GM23338 (cell line): ENCODE data around the gene CNTNAP2. TPM values are rescaled to one million over a fixed set of nuclear protein-coding genes. Genes with fewer than 3 reads are reported as not detected.
A peak's percentile ranks its signal among the peaks of the same experiment; 100 is the strongest.

Experiments used
- ATAC-seq: fragments of 200-7000 bp; cut with Tn5 transposase; 3 replicates; pipeline ENCODE4 v1.9.1; 2020
- DNase-seq: peaks from one replicate; pipeline ENCODE4 v3.0.0-alpha.2; 2015; ENCODE audit warnings: low spot score
- H2AFZ ChIP-seq: fragments of 200-600 bp; sonication (generic); 2 replicates; pipeline ENCODE4 v1.8.0; 2016; ENCODE audit warnings: antibody characterized with exemption, mild to moderate bottlenecking, moderate library complexity
- H3F3A ChIP-seq: fragments of 200-600 bp; sonication (generic); replicated peaks from 2 replicates; pipeline ENCODE4 v1.8.0; 2017; ENCODE audit warnings: antibody characterized with exemption, mixed run types, low read depth
- H3K27ac ChIP-seq: fragments of 200-600 bp; sonication (generic); 2 replicates; pipeline ENCODE4 v1.6.1; 2016; ENCODE audit warnings: low read depth
- H3K27me3 ChIP-seq: fragments of 200-600 bp; sonication (generic); 2 replicates; pipeline ENCODE4 v1.8.0; 2016; ENCODE audit warnings: mild to moderate bottlenecking, mixed run types, moderate library complexity; ENCODE audit not compliant: insufficient read depth
- H3K36me3 ChIP-seq: fragments of 200-600 bp; sonication (generic); 2 replicates; pipeline ENCODE4 v1.8.0; 2016; ENCODE audit warnings: mild to moderate bottlenecking; ENCODE audit not compliant: insufficient read depth
- H3K4me1 ChIP-seq: fragments of 200-600 bp; sonication (generic); 2 replicates; pipeline ENCODE4 v1.8.0; 2016; ENCODE audit warnings: mild to moderate bottlenecking, moderate library complexity; ENCODE audit not compliant: insufficient read depth
- H3K4me2 ChIP-seq: fragments of 200-600 bp; sonication (generic); 2 replicates; pipeline ENCODE4 v1.7.1; 2017; ENCODE audit warnings: mixed run types
- H3K4me3 ChIP-seq: fragments of 200-600 bp; sonication (generic); 2 replicates; pipeline ENCODE4 v1.6.1; 2016; ENCODE audit warnings: mixed run types
- H3K79me2 ChIP-seq: fragments of 200-600 bp; sonication (generic); replicated peaks from 2 replicates; pipeline ENCODE4 v1.8.0; 2017; ENCODE audit warnings: mild to moderate bottlenecking; ENCODE audit not compliant: insufficient read depth
- H3K9me2 ChIP-seq: fragments of 200-600 bp; sonication (generic); 2 replicates; pipeline ENCODE4 v1.8.0; 2017; ENCODE audit not compliant: insufficient read depth
- H4K20me1 ChIP-seq: fragments of 200-600 bp; sonication (generic); replicated peaks from 2 replicates; pipeline ENCODE4 v1.8.0; 2017; ENCODE audit warnings: mild to moderate bottlenecking; ENCODE audit not compliant: insufficient read depth
- H3K27ac Mint-ChIP-seq: 2 replicates; pipeline ENCODE4 v1.8.0; 2020; ENCODE audit warnings: inconsistent platforms, mild to moderate bottlenecking, moderate library complexity, mixed read lengths
- H3K27me3 Mint-ChIP-seq: 3 replicates; pipeline ENCODE4 v1.8.0; 2022; ENCODE audit warnings: low read depth, mild to moderate bottlenecking, moderate library complexity, mixed read lengths, inconsistent platforms; ENCODE audit not compliant: insufficient read depth, poor library complexity
- H3K36me3 Mint-ChIP-seq: 3 replicates; pipeline ENCODE4 v1.8.0; 2021; ENCODE audit warnings: low read depth, mild to moderate bottlenecking, inconsistent platforms, moderate library complexity, mixed read lengths
- H3K4me1 Mint-ChIP-seq: 3 replicates; pipeline ENCODE4 v1.8.0; 2020; ENCODE audit warnings: mild to moderate bottlenecking, inconsistent platforms, mixed read lengths
- H3K4me3 Mint-ChIP-seq: 3 replicates; pipeline ENCODE4 v1.8.0; 2021; ENCODE audit warnings: moderate library complexity, mild to moderate bottlenecking, inconsistent platforms, mixed read lengths
- H3K9me3 Mint-ChIP-seq: 3 replicates; pipeline ENCODE4 v1.8.0; 2020; ENCODE audit warnings: moderate library complexity, mild to moderate bottlenecking, inconsistent platforms, mixed read lengths
- CREB1 ChIP-seq: fragments of 250-450 bp; sonication (Bioruptor Pico); IDR thresholded peaks from 2 replicates; pipeline ENCODE4 v1.5.0; 2020; ENCODE audit warnings: low read depth, mild to moderate bottlenecking, moderate library complexity
- EZH2phosphoT487 ChIP-seq: fragments of 200-600 bp; sonication (generic); IDR thresholded peaks from one replicate; pipeline ENCODE4 v1.8.1; 2018; ENCODE audit warnings: antibody characterized with exemption; ENCODE audit not compliant: unreplicated experiment
- NANOG ChIP-seq: IDR thresholded peaks from 2 replicates; pipeline ENCODE4 v1.6.1; 2016; ENCODE audit warnings: antibody characterized with exemption, borderline replicate concordance
- ZNF331 ChIP-seq: fragments of 250-450 bp; sonication (Bioruptor Pico); IDR thresholded peaks from 2 replicates; pipeline ENCODE4 v1.5.0; 2020; ENCODE audit warnings: low read depth, mild to moderate bottlenecking, moderate library complexity
- polyA plus RNA-seq: library from polyadenylated mRNA; unstranded; fragments of >200 nt; fragmentation: Nextera tagmentation; extraction: Ambion mirVana; gene quantifications from 2 replicates; pipeline ENCODE4 v1.2.1, GENCODE V29; 2016
- total RNA-seq: library from RNA; depleted of rRNA; stranded (reverse); fragments of >200 nt; shearing (Covaris generic); gene quantifications from 2 replicates; pipeline ENCODE4 v1.2.3, GENCODE V29; 2014
- TF ChIP-seq, protein P1 (sequence below): fragments of 250-450 bp; sonication (Bioruptor Pico); IDR thresholded peaks from 2 replicates; pipeline ENCODE4 v1.5.0; 2020; ENCODE audit warnings: mild to moderate bottlenecking, moderate library complexity
- TF ChIP-seq, protein P2 (sequence below), 2 experiments: fragments of 200-600 bp in 1 of 2; sonication (generic) in 1 of 2; conservative IDR thresholded peaks; 2 replicates each; pipeline versions ENCODE4 v1.5.1 to v1.6.1; 2016 to 2017; ENCODE audit warnings: antibody characterized with exemption in 2 of 2, low read depth in 2 of 2, mild to moderate bottlenecking in 2 of 2, moderate library complexity in 1 of 2
- TF ChIP-seq, protein P3 (sequence below): IDR thresholded peaks from one replicate; pipeline ENCODE4 v1.6.1; 2018; ENCODE audit warnings: antibody characterized with exemption; ENCODE audit not compliant: unreplicated experiment

The CNTNAP2 gene
- total and polyA plus RNA-seq, 2 experiments from 2014 or later: 38.2 to 61.3 TPM

DNA sequence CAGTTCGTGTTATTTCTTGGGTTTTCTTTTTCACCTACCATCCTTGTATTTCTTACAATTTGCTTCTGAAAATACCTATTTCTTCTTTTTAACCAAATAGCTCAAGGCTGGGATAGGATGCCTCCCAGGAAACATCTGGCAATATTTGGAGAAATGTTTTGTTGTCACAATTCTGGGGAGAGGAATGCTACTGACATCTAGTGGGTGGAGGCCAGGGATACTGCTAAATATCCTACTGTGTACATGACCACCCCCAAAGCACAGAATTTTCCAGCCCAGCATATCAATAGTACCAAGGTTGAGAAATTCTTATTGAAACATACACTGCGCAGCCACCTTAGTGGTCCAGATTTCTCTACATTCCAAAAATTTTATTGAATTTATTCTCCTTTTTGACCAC, 55.5 kb downstream of the CNTNAP2 start:
- H3K4me1 ChIP-seq: no peaks in the 10 kb centered on the region
- no peak overlapping the region for H3K4me2 ChIP-seq
- peak; percentile 30 for DNase-seq
- H3K36me3 Mint-ChIP-seq: no peaks in the 10 kb centered on the region
- H3K27me3 Mint-ChIP-seq: no peaks in the 10 kb centered on the region
- H3K4me1 Mint-ChIP-seq: peaks cover 8% of the 10 kb centered on the region; the same call in 2 of the 3 replicates
- H3K27ac Mint-ChIP-seq: no peak overlapping the region
- H3K9me3 Mint-ChIP-seq: peaks cover 9% of the 10 kb centered on the region
- H3K4me3 ChIP-seq: no peak overlapping the region
- no peak for ATAC-seq
- H3K36me3 ChIP-seq: no peaks in the 10 kb centered on the region
- no peaks in the 10 kb centered on the region for H3K9me2 ChIP-seq
- no peaks in the 10 kb centered on the region for H3K79me2 ChIP-seq
- H2AFZ ChIP-seq: no peak overlapping the region
- H3K4me3 Mint-ChIP-seq: no peak overlapping the region
- H3K27ac ChIP-seq: no peak overlapping the region
- TF ChIP-seq, protein P1, sequence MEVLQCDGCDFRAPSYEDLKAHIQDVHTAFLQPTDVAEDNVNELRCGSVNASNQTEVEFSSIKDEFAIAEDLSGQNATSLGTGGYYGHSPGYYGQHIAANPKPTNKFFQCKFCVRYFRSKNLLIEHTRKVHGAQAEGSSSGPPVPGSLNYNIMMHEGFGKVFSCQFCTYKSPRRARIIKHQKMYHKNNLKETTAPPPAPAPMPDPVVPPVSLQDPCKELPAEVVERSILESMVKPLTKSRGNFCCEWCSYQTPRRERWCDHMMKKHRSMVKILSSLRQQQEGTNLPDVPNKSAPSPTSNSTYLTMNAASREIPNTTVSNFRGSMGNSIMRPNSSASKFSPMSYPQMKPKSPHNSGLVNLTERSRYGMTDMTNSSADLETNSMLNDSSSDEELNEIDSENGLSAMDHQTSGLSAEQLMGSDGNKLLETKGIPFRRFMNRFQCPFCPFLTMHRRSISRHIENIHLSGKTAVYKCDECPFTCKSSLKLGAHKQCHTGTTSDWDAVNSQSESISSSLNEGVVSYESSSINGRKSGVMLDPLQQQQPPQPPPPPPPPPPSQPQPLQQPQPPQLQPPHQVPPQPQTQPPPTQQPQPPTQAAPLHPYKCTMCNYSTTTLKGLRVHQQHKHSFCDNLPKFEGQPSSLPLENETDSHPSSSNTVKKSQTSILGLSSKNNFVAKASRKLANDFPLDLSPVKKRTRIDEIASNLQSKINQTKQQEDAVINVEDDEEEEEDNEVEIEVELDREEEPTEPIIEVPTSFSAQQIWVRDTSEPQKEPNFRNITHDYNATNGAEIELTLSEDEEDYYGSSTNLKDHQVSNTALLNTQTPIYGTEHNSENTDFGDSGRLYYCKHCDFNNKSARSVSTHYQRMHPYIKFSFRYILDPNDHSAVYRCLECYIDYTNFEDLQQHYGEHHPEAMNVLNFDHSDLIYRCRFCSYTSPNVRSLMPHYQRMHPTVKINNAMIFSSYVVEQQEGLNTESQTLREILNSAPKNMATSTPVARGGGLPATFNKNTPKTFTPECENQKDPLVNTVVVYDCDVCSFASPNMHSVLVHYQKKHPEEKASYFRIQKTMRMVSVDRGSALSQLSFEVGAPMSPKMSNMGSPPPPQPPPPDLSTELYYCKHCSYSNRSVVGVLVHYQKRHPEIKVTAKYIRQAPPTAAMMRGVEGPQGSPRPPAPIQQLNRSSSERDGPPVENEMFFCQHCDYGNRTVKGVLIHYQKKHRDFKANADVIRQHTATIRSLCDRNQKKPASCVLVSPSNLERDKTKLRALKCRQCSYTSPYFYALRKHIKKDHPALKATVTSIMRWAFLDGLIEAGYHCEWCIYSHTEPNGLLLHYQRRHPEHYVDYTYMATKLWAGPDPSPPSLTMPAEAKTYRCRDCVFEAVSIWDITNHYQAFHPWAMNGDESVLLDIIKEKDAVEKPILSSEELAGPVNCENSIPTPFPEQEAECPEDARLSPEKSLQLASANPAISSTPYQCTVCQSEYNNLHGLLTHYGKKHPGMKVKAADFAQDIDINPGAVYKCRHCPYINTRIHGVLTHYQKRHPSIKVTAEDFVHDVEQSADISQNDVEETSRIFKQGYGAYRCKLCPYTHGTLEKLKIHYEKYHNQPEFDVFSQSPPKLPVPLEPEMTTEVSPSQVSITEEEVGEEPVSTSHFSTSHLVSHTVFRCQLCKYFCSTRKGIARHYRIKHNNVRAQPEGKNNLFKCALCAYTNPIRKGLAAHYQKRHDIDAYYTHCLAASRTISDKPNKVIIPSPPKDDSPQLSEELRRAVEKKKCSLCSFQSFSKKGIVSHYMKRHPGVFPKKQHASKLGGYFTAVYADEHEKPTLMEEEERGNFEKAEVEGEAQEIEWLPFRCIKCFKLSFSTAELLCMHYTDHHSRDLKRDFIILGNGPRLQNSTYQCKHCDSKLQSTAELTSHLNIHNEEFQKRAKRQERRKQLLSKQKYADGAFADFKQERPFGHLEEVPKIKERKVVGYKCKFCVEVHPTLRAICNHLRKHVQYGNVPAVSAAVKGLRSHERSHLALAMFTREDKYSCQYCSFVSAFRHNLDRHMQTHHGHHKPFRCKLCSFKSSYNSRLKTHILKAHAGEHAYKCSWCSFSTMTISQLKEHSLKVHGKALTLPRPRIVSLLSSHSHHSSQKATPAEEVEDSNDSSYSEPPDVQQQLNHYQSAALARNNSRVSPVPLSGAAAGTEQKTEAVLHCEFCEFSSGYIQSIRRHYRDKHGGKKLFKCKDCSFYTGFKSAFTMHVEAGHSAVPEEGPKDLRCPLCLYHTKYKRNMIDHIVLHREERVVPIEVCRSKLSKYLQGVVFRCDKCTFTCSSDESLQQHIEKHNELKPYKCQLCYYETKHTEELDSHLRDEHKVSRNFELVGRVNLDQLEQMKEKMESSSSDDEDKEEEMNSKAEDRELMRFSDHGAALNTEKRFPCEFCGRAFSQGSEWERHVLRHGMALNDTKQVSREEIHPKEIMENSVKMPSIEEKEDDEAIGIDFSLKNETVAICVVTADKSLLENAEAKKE (CRISPR knock-in tag): no peak
- TF ChIP-seq, protein P2, sequence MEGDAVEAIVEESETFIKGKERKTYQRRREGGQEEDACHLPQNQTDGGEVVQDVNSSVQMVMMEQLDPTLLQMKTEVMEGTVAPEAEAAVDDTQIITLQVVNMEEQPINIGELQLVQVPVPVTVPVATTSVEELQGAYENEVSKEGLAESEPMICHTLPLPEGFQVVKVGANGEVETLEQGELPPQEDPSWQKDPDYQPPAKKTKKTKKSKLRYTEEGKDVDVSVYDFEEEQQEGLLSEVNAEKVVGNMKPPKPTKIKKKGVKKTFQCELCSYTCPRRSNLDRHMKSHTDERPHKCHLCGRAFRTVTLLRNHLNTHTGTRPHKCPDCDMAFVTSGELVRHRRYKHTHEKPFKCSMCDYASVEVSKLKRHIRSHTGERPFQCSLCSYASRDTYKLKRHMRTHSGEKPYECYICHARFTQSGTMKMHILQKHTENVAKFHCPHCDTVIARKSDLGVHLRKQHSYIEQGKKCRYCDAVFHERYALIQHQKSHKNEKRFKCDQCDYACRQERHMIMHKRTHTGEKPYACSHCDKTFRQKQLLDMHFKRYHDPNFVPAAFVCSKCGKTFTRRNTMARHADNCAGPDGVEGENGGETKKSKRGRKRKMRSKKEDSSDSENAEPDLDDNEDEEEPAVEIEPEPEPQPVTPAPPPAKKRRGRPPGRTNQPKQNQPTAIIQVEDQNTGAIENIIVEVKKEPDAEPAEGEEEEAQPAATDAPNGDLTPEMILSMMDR (conservative IDR thresholded peaks at IDR 0.05; ENCODE audit: low read depth in 2 of 2): peak; percentile 38 to 52
- TF ChIP-seq EZH2phosphoT487 (no peak), NANOG (no peak), CREB1 (no peak), ZNF331 (CRISPR knock-in tag) (no peak)
- TF ChIP-seq, protein P3, sequence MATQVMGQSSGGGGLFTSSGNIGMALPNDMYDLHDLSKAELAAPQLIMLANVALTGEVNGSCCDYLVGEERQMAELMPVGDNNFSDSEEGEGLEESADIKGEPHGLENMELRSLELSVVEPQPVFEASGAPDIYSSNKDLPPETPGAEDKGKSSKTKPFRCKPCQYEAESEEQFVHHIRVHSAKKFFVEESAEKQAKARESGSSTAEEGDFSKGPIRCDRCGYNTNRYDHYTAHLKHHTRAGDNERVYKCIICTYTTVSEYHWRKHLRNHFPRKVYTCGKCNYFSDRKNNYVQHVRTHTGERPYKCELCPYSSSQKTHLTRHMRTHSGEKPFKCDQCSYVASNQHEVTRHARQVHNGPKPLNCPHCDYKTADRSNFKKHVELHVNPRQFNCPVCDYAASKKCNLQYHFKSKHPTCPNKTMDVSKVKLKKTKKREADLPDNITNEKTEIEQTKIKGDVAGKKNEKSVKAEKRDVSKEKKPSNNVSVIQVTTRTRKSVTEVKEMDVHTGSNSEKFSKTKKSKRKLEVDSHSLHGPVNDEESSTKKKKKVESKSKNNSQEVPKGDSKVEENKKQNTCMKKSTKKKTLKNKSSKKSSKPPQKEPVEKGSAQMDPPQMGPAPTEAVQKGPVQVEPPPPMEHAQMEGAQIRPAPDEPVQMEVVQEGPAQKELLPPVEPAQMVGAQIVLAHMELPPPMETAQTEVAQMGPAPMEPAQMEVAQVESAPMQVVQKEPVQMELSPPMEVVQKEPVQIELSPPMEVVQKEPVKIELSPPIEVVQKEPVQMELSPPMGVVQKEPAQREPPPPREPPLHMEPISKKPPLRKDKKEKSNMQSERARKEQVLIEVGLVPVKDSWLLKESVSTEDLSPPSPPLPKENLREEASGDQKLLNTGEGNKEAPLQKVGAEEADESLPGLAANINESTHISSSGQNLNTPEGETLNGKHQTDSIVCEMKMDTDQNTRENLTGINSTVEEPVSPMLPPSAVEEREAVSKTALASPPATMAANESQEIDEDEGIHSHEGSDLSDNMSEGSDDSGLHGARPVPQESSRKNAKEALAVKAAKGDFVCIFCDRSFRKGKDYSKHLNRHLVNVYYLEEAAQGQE: no peak
- H4K20me1 ChIP-seq: no peaks in the 10 kb centered on the region
- H3K27me3 ChIP-seq: no peaks in the 10 kb centered on the region
- no peaks in the 10 kb centered on the region for H3F3A ChIP-seq
